Caco-2 (cell line): ENCODE measurements around the gene LAS1L. TPM values are rescaled to one million over a fixed set of nuclear protein-coding genes. Genes with fewer than 3 reads are reported as not detected.
"Not testable (repeated sequence)": the region's sequence is repeated elsewhere in the genome, so short reads cannot be mapped to it uniquely, and the experiment has no call there.

Source experiments
- BruUV-seq: library from RNA; stranded (reverse); fragments of 400-500 nt; replicated peaks from 2 replicates; lab custom pipeline; 2021; lab: Mats Ljungman, UMichigan
- CTCF ChIA-PET: fragments of 300-600 bp; sonication (Branson Sonifier 250); formaldehyde crosslinking; loops from one replicate; lab custom pipeline; 2022; ENCODE audit warnings: antibody characterized with exemption; lab: Charles Lee
- POLR2A ChIA-PET: fragments of 300-600 bp; sonication (Branson Sonifier 250); formaldehyde crosslinking; loops from one replicate; lab custom pipeline; 2022; ENCODE audit warnings: antibody characterized with exemption; lab: Charles Lee
- DNase-seq, 2 experiments: peaks; one replicate each; pipeline versions ENCODE4 v3.0.0 to v3.0.0-alpha.2; 2020 to 2022
- H3K27me3 ChIP-seq: replicated peaks from 2 replicates; pipeline ENCODE4 v1.6.0; 2011; ENCODE audit warnings: low read length; ENCODE audit not compliant: control insufficient read depth, insufficient read depth
- H3K36me3 ChIP-seq: 2 replicates; pipeline ENCODE4 v1.5.1; 2011; ENCODE audit warnings: low read length; ENCODE audit not compliant: control insufficient read depth, insufficient read depth
- H3K4me1 ChIP-seq: fragments of 250-450 bp; sonication (Bioruptor Pico); 2 replicates; pipeline ENCODE4 v1.5.1; 2020; ENCODE audit warnings: mild to moderate bottlenecking
- H3K4me3 ChIP-seq: 2 replicates; pipeline ENCODE4 v1.5.1; 2011; ENCODE audit warnings: low read depth, mild to moderate bottlenecking, control low read depth, low read length
- H3K9me3 ChIP-seq: fragments of 250-450 bp; sonication (Bioruptor Pico); 2 replicates; pipeline ENCODE4 v1.5.1; 2020; ENCODE audit warnings: mild to moderate bottlenecking, moderate library complexity
- H3K27ac Mint-ChIP-seq: one replicate; pipeline ENCODE4 v1.8.0; 2022; ENCODE audit warnings: mixed read lengths; ENCODE audit not compliant: unreplicated experiment
- H3K27me3 Mint-ChIP-seq: one replicate; pipeline ENCODE4 v1.8.0; 2022; ENCODE audit warnings: mixed read lengths; ENCODE audit not compliant: insufficient read depth, unreplicated experiment
- H3K36me3 Mint-ChIP-seq: one replicate; pipeline ENCODE4 v1.8.0; 2022; ENCODE audit warnings: mild to moderate bottlenecking, mixed read lengths; ENCODE audit not compliant: insufficient read depth, unreplicated experiment
- H3K4me1 Mint-ChIP-seq: one replicate; pipeline ENCODE4 v1.8.0; 2022; ENCODE audit warnings: low read depth, mixed read lengths; ENCODE audit not compliant: unreplicated experiment
- H3K4me3 Mint-ChIP-seq: one replicate; pipeline ENCODE4 v1.8.0; 2022; ENCODE audit warnings: mild to moderate bottlenecking, moderate library complexity, mixed read lengths; ENCODE audit not compliant: unreplicated experiment
- H3K9me3 Mint-ChIP-seq: one replicate; pipeline ENCODE4 v1.8.0; 2022; ENCODE audit warnings: mixed read lengths; ENCODE audit not compliant: unreplicated experiment
- intact Hi-C: fragments of 100-400 bp; cut with micrococcal nuclease; formaldehyde crosslinking; loops from one replicate; pipeline ENCODE4 v1.10.0; 2022; ENCODE audit not compliant: unreplicated experiment
- total RNA-seq: library from RNA; stranded (reverse); gene quantifications from 2 replicates; pipeline ENCODE4 v1.2.3, GENCODE V29; 2022
- TF ChIP-seq, protein P1 (sequence below), 2 experiments: fragments of 200-600 bp in 1 of 2; IDR thresholded peaks; 1 replicate in 1 of 2; 2 replicates in 1 of 2; pipeline versions ENCODE4 v1.5.1 to v1.8.0; 2011 to 2022; ENCODE audit warnings: antibody characterized with exemption in 1 of 2, control low read depth in 1 of 2, inconsistent platforms in 1 of 2, low read depth in 1 of 2, low read length in 1 of 2, mild to moderate bottlenecking in 1 of 2, moderate library complexity in 1 of 2; ENCODE audit not compliant: insufficient read depth in 1 of 2, severe bottlenecking in 1 of 2, unreplicated experiment in 1 of 2

The LAS1L gene
- total RNA-seq, 1 experiment from 2014 or later, result 43.1 TPM

DNA sequence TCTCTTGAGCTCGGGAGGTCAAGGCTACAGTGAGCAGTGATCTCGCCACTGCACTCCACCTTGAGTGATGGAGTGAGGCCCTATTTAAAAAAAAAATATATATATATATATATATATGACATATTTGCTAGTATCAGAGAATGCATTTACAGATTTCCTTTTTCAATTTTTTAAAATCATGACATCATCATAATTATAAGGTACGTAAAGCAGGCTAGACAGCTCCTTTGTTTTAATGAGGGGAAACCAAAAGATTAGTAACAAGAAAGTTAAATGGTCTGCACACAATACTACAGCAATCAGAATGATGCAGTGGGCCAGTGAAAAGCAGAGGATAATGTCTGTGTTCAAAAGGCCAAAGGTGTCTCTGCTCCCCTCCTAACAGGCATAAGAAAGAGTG is 43.0 kb downstream of the LAS1L start:
- no peaks in the 10 kb centered on the region for H3K36me3 Mint-ChIP-seq
- Histone ChIP-seq H3K4me3 (no peak overlapping the region), H3K9me3 (no peaks in the 10 kb centered on the region), H3K36me3 (no peaks in the 10 kb centered on the region), H3K27me3 (no peaks in the 10 kb centered on the region), H3K4me1 (no peaks in the 10 kb centered on the region)
- TF ChIP-seq, protein P1, sequence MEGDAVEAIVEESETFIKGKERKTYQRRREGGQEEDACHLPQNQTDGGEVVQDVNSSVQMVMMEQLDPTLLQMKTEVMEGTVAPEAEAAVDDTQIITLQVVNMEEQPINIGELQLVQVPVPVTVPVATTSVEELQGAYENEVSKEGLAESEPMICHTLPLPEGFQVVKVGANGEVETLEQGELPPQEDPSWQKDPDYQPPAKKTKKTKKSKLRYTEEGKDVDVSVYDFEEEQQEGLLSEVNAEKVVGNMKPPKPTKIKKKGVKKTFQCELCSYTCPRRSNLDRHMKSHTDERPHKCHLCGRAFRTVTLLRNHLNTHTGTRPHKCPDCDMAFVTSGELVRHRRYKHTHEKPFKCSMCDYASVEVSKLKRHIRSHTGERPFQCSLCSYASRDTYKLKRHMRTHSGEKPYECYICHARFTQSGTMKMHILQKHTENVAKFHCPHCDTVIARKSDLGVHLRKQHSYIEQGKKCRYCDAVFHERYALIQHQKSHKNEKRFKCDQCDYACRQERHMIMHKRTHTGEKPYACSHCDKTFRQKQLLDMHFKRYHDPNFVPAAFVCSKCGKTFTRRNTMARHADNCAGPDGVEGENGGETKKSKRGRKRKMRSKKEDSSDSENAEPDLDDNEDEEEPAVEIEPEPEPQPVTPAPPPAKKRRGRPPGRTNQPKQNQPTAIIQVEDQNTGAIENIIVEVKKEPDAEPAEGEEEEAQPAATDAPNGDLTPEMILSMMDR (IDR thresholded peaks at IDR 0.05; ENCODE audit: insufficient read depth in 1 of 2, low read depth in 1 of 2, low read length in 1 of 2, severe bottlenecking in 1 of 2, unreplicated experiment in 1 of 2), result no peak
- BruUV-seq, result no TSS peak
- intact Hi-C loops, result no loop called here
- no peak for DNase-seq
- ChIA-PET CTCF (no interaction called here), POLR2A (no interaction called here)
- no peaks in the 10 kb centered on the region for H3K27me3 Mint-ChIP-seq
- no peaks in the 10 kb centered on the region for H3K9me3 Mint-ChIP-seq
- no peak overlapping the region for H3K27ac Mint-ChIP-seq
- H3K4me1 Mint-ChIP-seq, result no peaks in the 10 kb centered on the region
- H3K4me3 Mint-ChIP-seq, result no peak overlapping the region

DNA sequence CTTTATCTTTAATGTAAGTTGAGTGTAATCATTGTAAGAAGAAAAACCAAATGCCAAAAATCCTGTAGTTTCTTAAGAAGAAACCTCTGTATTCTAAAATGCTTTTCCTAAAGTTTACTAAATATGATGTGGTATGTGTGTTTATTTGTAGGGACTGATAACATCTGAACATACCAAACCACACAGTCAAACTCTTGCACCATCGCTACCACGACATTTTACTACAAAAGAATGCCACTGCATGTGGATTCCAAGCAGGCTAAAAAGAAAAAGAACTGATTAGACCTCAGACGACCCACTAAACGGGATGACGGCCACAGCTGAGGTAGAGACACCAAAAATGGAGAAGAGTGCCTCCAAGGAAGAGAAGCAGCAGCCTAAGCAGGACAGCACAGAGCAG is 46.1 kb downstream of the LAS1L start:
- POLR2A ChIA-PET, result no interaction called here
- BruUV-seq, result no TSS peak

DNA sequence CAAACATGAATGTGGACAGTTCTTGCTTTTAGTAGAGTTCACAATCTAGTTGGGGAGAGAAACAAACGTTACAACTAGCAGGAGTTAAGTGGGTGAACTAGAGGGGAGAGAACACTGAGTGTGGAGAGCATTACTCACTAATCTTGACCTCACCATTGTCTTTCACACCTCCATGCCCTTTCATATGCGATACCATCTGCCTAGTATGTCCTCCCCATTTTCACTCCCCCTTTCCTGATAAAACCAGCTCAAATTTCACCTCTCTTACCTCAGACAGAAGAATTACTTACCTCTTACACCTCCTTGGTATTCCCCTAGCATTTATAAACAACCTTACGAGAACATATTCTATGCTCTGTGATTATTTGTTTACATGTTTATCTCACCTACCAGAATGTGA is 53.6 kb downstream of the LAS1L start:
- Histone ChIP-seq H3K4me1 (no peaks in the 10 kb centered on the region), H3K27me3 (no peaks in the 10 kb centered on the region), H3K36me3 (no peaks in the 10 kb centered on the region), H3K9me3 (no peaks in the 10 kb centered on the region), H3K4me3 (no peak overlapping the region)
- TF ChIP-seq, protein P1 (IDR thresholded peaks at IDR 0.05; ENCODE audit: insufficient read depth in 1 of 2, low read depth in 1 of 2, low read length in 1 of 2, severe bottlenecking in 1 of 2, unreplicated experiment in 1 of 2), result no peak
- intact Hi-C loops, result no loop called here
- no TSS peak for BruUV-seq
- H3K27ac Mint-ChIP-seq, result no peak overlapping the region
- H3K4me3 Mint-ChIP-seq, result no peak overlapping the region
- no peaks in the 10 kb centered on the region for H3K36me3 Mint-ChIP-seq
- CTCF ChIA-PET, result no interaction called here
- no peak for DNase-seq
- no peaks in the 10 kb centered on the region for H3K9me3 Mint-ChIP-seq
- no peaks in the 10 kb centered on the region for H3K4me1 Mint-ChIP-seq
- H3K27me3 Mint-ChIP-seq, result no peaks in the 10 kb centered on the region
- POLR2A ChIA-PET, result no interaction called here

More for the DNA sequence above, 46.1 kb downstream of the LAS1L start:
- H3K36me3 ChIP-seq, result no peaks in the 10 kb centered on the region
- TF ChIP-seq, protein P1 (IDR thresholded peaks at IDR 0.05; ENCODE audit: insufficient read depth in 1 of 2, low read depth in 1 of 2, low read length in 1 of 2, severe bottlenecking in 1 of 2, unreplicated experiment in 1 of 2), result no peak
- H3K4me1 ChIP-seq, result no peaks in the 10 kb centered on the region
- intact Hi-C loops, result no loop called here
- no peaks in the 10 kb centered on the region for H3K9me3 ChIP-seq
- H3K4me1 Mint-ChIP-seq, result no peaks in the 10 kb centered on the region
- no peak overlapping the region for H3K27ac Mint-ChIP-seq
- no peaks in the 10 kb centered on the region for H3K9me3 Mint-ChIP-seq
- H3K27me3 ChIP-seq, result no peaks in the 10 kb centered on the region
- no peaks in the 10 kb centered on the region for H3K36me3 Mint-ChIP-seq
- no peak for DNase-seq
- H3K27me3 Mint-ChIP-seq, result no peaks in the 10 kb centered on the region
- H3K4me3 ChIP-seq, result no peak overlapping the region
- CTCF ChIA-PET, result no interaction called here
- H3K4me3 Mint-ChIP-seq, result no peak overlapping the region

DNA sequence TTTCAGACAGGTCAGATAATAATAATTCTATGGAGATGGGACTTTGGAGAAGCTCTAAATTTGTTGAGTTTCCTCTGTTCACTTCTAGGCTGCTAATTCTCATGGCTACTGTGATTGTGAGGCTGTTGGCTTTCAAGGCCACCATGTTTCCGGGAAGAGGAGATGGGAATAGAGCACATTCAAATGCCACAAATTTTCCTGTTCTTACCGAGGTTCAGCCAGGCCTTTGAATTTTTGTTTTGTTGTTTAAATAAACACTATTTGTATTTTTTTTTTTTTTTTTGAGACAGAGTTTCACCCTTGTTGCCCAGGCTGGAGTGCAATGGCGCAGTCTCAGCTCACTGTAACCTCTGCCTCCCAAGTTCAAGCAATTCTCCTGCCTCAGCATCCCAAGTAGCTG is 55.5 kb downstream of the LAS1L start:
- H3K27me3 ChIP-seq, H3K27ac Mint-ChIP-seq, BruUV-seq, intact Hi-C loops, H3K27me3 Mint-ChIP-seq, H3K4me1 Mint-ChIP-seq, H3K9me3 Mint-ChIP-seq, POLR2A ChIA-PET, DNase-seq, H3K4me3 ChIP-seq, H3K4me3 Mint-ChIP-seq, H3K4me1 ChIP-seq, H3K9me3 ChIP-seq, CTCF ChIA-PET, H3K36me3 ChIP-seq, H3K36me3 Mint-ChIP-seq: not testable (repeated sequence)
